Iris pigment epithelial cell (primary cell): ENCODE measurements around the gene NEURL1.

Experiments
- DNase-seq: peaks from one replicate; pipeline ENCODE4 v3.0.0-alpha.2; 2011; ENCODE audit warnings: low read depth

The NEURL1 gene

GRCh38 chr10:103546401-103546800, 52.9 kb downstream of the NEURL1 start:
- no peak for DNase-seq

GRCh38 chr10:103547391-103547946, 54.0 kb downstream of the NEURL1 start:
- DNase-seq, result no peak

- no peak for DNase-seq
Measured at GRCh38 chr10:103548006-103548405, 54.5 kb downstream of the NEURL1 start.

GRCh38 chr10:103548581-103549348, 55.3 kb downstream of the NEURL1 start:
- DNase-seq, result no peak

GRCh38 chr10:103549349-103549685, 55.8 kb downstream of the NEURL1 start:
- DNase-seq, result no peak

GRCh38 chr10:103550229-103550628, 56.7 kb downstream of the NEURL1 start:
- no peak for DNase-seq

GRCh38 chr10:103551619-103552602, 58.4 kb downstream of the NEURL1 start:
- no peak for DNase-seq

GRCh38 chr10:103552856-103553742, 59.6 kb downstream of the NEURL1 start:
- no peak for DNase-seq

- no peak for DNase-seq
Measured at GRCh38 chr10:103553743-103554487, 60.4 kb downstream of the NEURL1 start.

- DNase-seq, result peak; percentile 51
Measured at GRCh38 chr10:103554488-103555324, 61.2 kb downstream of the NEURL1 start.

GRCh38 chr10:103555325-103555649, 61.8 kb downstream of the NEURL1 start:
- DNase-seq, result no peak

- no peak for DNase-seq
Measured at GRCh38 chr10:103555712-103556111, 62.2 kb downstream of the NEURL1 start.

- DNase-seq, result no peak
Measured at GRCh38 chr10:103556383-103557007, 63.0 kb downstream of the NEURL1 start.

- no peak for DNase-seq
Measured at GRCh38 chr10:103557455-103557854, 64.0 kb downstream of the NEURL1 start.

GRCh38 chr10:103558911-103559310, 65.4 kb downstream of the NEURL1 start:
- DNase-seq, result no peak

GRCh38 chr10:103559776-103560175, 66.3 kb downstream of the NEURL1 start:
- DNase-seq, result no peak

GRCh38 chr10:103560886-103561285, 67.4 kb downstream of the NEURL1 start:
- DNase-seq, result no peak

- no peak for DNase-seq
Measured at GRCh38 chr10:103562383-103562782, 68.9 kb downstream of the NEURL1 start.

GRCh38 chr10:103563231-103564115, 70.0 kb downstream of the NEURL1 start:
- DNase-seq, result no peak
